HG03066 (cell line): Measurements from ENCODE around the gene ROR1.
"Not testable (repeated sequence)": the region's sequence is repeated elsewhere in the genome, so short reads cannot be mapped to it uniquely, and the experiment has no call there.

Source experiments
- ATAC-seq: cut with Tn5 transposase; IDR thresholded peaks from one replicate; pipeline ENCODE4 v1.9.1; 2021; ENCODE audit warnings: low read depth; ENCODE audit not compliant: unreplicated experiment

ROR1 gene

DNA sequence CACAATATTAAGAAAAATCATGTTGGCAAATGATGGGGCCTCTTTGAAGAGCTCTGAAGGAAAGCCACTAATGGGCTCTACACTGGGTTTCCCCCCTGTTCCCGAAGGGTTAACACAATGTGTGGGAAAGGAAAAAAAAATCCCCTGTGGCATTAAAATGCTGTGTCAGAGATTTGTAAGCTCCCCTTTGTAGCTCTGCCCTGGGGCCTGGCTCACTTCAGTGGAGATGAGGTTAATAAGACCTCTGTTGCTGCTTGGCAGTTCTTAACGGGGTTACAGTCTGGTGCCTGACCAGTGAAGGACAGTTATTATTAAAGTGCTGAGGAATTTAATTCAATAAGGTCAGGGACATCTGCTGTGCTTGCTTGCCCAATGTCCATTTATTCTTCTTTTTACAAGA, 299.9 kb downstream of the ROR1 start:
- no peak for ATAC-seq

- no peak for ATAC-seq
Measured at GRCh38 chr1:64074767-64075166, 300.9 kb downstream of the ROR1 start.

DNA sequence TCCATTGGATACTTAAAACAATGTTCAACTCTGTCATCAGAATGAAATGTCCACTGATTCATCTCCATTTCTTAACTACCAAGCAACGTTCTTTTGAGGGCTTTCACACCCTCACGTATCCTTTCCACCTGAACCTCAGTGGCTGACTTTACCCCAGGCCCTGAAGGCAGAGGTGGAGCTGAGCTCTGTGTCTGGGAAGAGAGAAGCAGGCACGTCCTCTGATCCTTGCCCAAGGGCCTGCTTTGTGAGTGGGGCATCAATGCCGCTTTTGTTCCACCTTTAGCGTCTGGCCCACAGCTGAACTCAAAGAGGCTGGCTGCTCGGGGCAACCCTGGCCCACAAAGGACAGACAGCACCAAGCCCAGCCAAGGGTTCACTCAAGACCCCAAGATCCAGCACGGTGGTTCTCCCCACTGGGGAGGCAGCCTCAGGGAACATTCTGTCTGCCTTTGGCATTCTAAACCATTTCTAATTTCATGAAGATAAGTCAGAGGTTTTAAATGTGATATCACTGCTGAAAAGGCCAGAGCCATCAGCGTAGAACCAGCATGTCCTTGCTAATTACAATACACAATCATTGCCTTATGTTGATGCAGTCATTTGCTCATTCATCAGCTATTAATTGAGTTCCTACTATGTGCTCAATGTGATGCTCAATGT, 303.6 kb downstream of the ROR1 start:
- ATAC-seq: no peak

DNA sequence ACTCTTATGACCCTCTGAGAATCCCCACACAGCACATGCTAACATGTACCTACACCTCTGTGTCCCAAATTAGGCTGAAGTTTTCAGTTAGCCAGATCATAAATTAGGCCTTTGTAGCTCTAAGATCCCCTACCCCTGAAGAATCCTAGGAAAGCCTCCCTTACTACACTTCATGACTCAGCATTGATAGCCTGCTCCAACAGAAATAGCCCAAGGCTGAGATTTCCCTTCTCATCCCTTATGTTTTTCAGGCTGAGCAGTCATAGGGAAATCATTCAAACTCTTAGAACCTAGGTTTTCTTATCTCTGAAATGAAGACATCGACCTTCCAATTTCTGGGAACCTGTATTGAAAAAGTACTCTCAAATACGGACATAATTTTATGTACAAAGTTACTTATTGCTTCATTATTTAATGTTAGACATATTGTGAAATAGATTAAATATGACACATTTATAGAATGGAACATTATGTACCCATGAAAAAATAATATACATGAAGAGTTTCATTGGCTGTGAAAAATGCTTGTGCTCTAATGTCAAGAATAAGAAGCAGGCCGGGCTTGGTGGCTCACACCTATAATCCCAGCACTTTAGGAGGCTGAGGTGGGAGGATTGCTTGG, 307.2 kb downstream of the ROR1 start:
- ATAC-seq: no peak

- ATAC-seq: no peak
Measured at GRCh38 chr1:64082459-64082858, 308.6 kb downstream of the ROR1 start.

DNA sequence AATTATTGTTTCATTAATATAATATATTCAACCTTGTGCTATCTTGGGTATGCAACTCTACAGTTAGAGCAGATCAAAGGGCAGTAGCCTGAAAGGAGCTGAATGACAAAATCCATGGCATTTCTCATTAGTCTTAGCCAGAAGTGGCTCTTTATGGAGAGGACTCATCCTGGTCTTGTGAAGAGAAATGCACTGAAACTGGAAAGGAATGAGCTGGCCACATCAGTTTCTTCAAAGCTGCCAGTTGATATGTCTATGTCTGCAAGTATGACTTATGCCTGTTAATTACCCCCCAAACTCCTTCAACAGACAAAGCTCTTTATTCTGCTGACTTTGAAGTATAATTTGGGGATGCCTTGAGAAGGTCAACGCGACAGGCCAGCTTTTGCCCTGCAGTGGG, 310.6 kb downstream of the ROR1 start:
- ATAC-seq: no peak

- ATAC-seq: no peak
Measured at GRCh38 chr1:64087768-64088167, 314.0 kb downstream of the ROR1 start.

DNA sequence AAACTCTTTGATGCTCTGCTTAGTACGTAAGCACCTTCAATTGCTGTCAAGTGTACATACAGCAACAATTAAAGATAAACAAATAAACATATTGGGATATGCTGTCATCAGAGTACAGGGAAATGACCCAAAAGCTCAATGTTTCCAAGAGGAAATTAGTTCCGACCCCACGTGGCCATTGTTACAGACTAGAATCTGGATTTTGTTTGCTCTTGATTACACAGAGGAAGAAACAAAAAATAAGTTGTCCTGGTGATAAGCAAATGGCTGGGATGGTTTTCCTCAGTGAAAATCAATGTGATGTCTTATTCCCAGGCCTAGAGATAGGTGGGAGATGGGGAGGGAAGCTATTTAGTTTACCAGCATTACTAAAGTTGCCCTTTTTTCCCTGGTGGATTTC, 316.6 kb downstream of the ROR1 start:
- no peak for ATAC-seq

DNA sequence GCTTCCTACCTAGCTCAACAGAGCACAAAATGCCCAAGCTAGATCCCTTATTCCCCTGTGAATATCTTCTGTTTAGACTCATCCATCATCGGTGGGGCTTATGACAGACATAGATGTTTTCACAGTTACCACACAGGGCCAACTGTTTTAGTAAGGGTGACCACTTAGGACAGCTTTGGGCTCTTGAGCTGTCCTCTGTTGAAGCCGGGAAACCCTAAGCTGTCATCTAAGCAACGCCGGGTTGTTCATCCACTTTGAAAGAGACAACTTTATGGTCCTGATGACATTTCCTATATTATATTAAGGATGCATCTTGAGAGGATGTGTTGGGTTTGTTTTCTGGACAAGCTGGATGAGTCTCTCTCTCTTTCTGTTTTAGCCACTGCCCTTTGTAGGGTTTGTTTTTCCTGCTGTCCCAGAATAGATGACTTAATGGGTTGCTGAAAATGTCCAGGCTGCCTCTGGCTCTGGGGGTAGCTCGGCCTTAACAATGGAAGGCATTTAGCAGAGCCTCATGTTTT, 319.1 kb downstream of the ROR1 start:
- ATAC-seq: no peak

- no peak for ATAC-seq
Measured at GRCh38 chr1:64093941-64094340, 320.1 kb downstream of the ROR1 start.

GRCh38 chr1:64095832-64096231, 322.0 kb downstream of the ROR1 start:
- ATAC-seq: no peak

- no peak for ATAC-seq
Measured at GRCh38 chr1:64097859-64098258, 324.0 kb downstream of the ROR1 start.

GRCh38 chr1:64098436-64098835, 324.6 kb downstream of the ROR1 start:
- ATAC-seq: no peak

GRCh38 chr1:64098846-64099582, 325.2 kb downstream of the ROR1 start:
- no peak for ATAC-seq

DNA sequence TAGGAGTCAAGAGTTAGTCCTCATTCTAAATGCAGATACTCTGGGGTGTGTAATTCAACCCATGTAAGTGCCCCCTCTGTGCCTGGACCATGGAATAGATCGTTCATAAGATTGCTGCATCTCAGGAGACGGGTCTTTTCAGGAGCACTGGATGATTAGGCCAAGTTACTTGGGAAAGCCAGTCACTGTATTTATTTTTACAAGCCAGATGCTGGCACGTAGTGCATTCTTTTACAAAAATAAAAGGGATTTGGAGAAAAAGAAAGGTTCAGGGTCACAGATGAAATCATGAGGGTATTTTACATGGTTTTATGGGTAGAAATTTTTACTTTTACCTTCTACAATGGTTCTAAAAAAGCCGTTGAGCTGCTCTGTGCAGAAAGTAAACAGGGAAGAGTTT, 327.0 kb downstream of the ROR1 start:
- ATAC-seq: no peak

- not testable (repeated sequence) for ATAC-seq
Measured at GRCh38 chr1:64104585-64104984, 330.8 kb downstream of the ROR1 start.

GRCh38 chr1:64107118-64107519, 333.3 kb downstream of the ROR1 start:
- ATAC-seq: no peak

- ATAC-seq: no peak
Measured at GRCh38 chr1:64107632-64108031, 333.8 kb downstream of the ROR1 start.

GRCh38 chr1:64110924-64111777, 337.3 kb downstream of the ROR1 start:
- no peak for ATAC-seq

DNA sequence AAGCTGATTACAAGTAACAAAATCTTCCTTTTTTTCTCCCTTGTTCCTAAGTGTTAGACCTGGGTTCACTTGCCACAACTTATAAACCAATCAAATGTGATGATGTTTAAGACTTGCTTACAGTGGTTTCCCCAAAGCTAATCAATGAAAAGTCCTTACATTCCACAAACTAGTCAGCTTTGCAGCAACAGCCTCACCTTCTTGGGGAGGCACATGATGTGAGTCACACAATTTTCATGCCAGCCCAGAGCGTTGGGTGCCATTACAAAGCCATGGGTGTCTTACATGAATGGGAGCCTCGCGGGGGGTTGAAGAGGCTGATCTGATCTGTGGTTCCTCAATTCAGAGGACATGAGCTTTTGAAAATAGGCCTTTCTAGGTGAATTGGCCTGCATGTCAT, 338.0 kb downstream of the ROR1 start:
- no peak for ATAC-seq

GRCh38 chr1:64112281-64112680, 338.5 kb downstream of the ROR1 start:
- ATAC-seq: no peak
